GM18499 (cell line): Measurements from ENCODE around the gene ACTL7A.
"Not testable (repeated sequence)": the region's sequence is repeated elsewhere in the genome, so short reads cannot be mapped to it uniquely, and the experiment has no call there.

Experiments used
- ATAC-seq: cut with Tn5 transposase; IDR thresholded peaks from one replicate; pipeline ENCODE4 v1.9.1; 2021; ENCODE audit warnings: moderate number of reproducible peaks; ENCODE audit not compliant: insufficient read depth, unreplicated experiment

Gene ACTL7A

DNA sequence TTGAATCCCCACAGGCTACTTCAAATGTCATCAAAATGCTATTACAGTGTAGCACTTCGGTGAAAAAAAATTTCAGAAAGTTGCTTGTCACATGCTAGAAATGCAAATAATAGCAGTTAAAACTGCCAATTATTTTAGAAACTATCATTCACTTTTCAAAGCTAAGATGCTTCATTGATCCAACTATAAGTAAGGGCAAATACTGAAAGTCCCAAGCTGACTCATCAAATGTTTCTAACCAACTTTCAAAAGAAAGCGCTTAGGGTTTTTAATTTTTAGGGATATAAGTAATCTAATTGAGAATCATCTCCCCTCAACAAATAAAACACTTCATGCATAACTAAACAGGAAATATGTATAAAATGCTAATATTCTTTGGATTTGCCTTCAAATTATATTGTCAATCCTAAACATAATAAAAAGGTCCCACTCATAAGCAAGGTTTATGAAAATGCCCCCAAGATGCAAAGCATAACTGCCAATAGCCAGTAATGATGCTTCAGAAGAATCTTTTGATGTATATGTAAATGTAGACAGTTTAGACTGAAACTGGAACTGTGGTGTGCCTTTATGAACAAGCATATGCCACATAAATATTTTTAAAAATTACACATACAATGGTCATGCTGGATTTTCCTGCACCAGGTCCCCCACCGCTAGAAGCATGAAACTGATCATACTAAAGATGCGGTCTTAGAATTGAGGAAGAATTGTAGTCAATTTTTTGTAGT lies 12.2 kb downstream of the ACTL7A start:
- ATAC-seq = no peak

DNA sequence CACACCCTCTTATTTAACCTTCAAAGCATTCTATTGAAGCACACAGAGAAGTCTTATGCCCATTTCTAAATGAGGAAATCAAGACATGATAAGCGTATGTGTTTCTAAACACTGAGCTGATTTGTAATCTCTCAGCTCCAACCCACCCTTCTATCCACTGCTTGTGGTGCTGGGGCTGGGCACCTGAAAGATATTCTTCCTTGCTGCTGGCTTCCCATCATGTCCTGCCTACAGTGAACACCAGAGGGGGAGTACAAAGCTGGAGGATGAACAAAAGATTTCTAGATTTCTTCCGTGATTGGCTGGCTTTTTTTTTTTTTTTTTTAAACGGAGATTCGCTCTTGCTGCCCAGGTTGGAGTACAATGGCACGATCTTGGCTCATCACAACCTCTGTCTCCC lies 14.4 kb downstream of the ACTL7A start:
- no peak for ATAC-seq

GRCh38 chr9:108877524-108877923 lies 15.5 kb downstream of the ACTL7A start:
- ATAC-seq = no peak

- no peak for ATAC-seq
These were observed 18.8 kb downstream of the ACTL7A start for GRCh38 chr9:108880738-108881316.

DNA sequence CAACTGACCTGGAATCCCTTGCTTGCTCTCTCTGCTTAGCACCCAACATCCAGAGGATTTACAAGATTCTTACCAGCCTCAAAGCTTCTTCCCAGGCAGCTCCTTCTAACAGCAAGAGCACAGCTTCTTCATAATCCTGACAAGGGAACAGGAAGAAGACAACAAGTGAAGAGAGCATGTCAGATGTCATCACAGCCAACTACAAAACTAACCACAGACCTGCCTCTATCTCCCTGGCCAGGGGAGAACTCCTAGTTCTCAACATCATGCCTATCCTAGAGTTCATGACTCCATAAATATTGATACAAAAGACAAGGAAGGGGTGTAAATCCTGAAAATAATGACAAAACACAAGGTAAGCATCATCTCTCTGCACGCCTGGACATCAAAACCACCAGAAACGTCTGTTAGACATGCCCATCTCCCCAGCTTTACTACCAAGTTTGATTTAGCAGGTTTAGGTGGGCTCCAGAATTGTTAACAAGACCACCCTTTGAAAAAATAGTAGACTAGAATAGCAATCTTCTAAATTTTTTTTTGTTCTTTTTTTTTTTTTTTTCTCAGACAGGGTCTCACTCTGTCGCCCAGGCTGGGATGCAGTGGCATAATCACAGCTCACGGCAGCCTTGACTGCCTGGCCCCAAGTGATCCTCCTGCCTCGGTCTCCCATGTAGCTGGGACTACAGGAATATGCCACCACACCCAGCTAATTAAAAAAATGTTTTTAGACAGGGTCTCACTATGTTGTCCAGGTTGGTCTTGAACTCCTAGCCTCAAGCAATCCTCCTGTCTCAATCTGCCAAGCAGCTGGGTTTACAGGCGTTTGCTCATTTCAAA lies 20.2 kb downstream of the ACTL7A start:
- ATAC-seq = no peak

DNA sequence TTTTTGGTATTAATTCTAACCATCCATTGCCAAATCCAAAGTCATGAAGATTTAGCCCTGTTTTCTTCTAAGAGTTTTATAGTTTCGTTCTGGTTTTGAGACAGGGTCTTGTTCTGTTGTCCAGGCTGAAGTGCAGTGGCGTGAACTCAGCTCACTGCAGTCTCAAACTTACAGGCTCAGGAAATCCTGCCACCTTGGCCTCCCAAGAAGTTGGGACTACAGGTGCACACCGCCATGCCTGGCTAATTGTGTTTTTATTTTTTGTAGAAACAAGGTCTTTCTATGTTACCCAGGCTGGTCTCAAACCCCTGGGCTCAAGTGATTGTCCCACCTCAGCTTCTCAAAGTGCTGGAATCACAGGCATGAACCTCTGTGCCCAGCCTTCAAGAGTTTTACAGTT lies 21.0 kb downstream of the ACTL7A start:
- no peak for ATAC-seq

DNA sequence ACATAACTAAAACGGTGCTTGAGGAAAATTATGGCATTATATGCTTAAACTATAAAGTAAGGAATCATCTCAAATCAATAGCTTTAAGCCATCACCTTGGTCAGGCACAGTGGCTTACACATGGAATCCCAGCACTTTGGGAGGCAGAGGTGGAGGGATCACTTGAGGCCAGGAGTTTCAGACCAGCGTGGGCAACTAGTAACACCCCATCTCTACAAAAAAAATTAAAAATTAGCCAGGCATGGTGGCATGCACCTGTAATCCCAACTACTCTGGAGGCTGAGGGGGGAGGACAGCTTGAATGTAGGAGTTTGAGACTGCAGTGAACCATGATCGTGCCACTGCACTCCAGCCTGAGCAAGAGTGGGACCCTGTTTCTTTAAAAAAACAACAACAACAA lies 22.6 kb downstream of the ACTL7A start:
- no peak for ATAC-seq

DNA sequence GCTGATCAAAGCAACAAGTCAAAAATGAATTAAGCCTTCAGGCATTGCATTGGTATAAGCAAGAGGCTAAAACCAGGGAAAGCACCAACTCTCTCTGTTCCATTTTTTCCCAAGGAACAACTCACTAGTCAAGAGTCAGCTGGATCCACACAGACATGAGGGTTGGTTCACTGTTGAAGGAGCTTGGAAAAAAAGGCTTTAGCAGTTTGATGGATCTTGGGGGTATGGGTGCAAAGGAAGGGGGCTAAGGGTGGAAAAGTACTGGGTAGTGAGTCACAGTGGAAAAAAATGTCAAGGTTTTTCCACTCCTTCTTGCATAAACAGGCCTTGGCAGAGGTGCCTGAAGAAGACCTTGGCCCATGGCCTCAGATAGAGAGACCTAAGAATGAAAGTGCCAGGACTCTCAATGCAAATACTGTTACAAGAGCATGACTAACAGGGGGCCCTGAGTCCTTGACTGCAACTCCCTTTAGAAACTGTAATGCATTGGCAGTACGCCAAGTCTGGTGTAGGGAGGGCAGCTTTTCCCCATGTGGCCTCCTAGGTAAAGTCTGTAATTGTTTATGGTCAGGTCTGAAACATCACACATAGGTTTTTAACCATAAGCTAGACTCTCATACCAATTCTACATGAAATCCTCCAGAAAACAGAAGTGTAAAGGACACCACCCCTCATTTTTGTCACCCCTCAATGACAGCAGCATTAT lies 23.7 kb downstream of the ACTL7A start:
- ATAC-seq = peak; percentile 97

DNA sequence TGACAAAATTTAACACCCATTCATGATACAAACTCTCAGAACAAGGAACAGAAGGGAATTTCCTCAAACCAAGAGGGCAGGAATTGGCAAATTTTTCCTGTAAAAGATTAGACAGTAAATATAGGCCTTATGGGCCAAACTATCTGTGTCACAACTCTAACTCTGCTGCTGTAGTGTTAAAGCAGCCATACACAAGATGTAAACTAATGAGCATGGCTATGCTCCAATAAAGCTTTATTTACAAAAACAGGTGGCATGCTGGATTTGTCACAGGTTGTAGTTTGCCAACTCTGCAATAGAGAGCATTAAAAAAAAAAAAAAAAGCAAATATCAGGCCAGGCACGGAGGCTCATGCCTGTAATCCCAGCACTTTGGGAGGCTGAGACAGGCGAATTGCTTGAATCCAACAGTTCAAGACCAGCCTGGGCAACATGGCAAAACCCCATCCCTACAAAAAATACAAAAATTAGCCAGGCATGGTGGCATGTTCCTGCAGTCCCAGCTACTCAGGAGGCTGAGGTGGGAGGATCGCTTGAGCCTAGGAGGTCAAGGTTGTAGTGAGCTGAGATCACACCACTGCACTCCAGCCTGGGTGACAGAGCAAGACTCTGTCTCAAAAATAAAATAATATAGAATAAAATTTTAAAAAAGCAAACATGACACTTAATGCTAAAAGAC lies 24.7 kb downstream of the ACTL7A start:
- ATAC-seq = not testable (repeated sequence)

DNA sequence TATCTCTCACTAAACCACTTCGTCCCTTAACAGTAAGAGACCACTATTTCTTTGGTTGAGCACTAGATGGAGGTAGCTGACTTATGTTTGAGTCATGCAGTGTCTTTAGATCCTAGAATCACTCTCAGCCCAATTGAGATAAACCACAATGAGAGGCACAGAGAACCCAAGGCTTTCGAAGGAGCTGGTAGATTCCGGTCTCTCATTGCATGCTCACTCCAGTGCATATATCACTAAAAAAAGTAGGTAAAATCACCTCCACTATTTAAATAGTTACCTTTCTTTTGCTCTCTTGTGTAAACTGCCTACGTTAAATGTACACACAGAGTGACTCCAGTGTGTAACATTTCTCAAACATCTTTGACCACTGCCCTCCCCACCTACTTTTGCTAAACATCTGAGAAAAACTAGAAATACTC lies 27.6 kb downstream of the ACTL7A start:
- no peak for ATAC-seq

DNA sequence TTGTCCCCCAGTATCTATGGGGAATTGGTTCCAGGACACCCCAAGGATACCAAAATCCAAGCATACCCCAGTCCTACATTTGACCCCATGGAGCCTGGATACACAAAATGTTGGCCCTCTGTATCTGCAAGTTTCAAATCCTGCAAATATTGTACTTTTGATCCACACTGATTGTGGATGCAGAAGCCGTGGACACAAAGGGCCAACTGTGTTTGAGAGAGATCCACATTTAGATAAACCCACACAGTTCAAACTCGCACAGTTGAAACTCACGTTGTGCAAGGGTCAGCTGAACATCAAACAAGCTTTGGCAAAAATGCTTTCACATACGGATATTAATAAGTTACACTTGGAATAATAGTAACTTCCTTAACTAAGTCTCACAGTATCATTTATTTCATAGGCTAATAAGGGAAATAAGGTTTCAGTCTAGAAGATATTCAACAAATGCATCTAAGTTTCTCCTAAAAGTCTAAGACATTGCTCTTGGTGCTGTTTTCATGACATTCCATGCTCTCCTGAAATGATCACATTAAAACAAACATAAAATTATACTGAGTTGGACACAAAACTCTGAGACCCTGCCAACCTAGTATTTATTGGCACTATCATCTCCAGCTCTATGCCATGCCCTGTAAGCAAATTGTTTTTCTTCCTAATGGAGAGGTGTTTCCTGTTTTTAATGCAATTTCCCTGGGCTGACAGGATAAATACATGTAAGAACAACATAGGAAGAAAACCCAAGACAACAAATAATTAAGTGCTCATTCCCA lies 32.3 kb downstream of the ACTL7A start:
- no peak for ATAC-seq

DNA sequence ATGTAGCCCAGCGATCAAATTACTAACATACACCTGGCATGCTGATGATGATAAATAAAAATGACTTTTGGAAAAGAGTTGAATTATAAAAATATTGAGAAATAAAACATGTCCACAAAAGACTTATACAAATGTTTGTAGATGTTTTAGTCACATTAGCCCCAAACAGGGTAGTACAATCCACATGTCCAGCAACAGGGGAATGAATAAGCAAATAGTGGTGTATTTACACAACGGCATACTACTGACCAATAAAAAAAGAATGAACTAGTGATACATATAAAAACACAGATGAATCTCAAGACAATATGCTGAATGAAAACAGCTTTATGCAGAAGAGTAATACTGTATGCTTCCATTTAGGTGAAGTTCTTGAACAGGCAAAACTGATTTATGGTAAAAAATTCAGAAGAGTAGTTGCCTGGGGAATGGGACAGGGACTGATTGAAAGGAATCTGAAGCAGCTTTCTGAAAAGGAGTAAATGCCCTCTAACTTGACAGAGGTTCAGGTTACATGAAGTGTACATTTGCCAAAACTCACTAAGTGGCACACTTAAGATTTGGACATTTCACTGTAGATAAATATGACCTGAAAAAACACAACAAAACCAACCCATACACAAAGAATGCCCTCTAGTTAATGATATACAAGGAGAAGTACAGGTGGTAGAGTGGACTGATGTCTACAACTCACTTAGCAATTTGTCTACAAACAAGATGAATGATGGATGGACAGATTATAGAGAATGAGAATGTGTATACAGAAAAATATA lies 35.4 kb downstream of the ACTL7A start:
- ATAC-seq = no peak

- not testable (repeated sequence) for ATAC-seq
These were observed 37.1 kb downstream of the ACTL7A start for GRCh38 chr9:108899023-108899695.

GRCh38 chr9:108900176-108900575 lies 38.1 kb downstream of the ACTL7A start:
- ATAC-seq = no peak

DNA sequence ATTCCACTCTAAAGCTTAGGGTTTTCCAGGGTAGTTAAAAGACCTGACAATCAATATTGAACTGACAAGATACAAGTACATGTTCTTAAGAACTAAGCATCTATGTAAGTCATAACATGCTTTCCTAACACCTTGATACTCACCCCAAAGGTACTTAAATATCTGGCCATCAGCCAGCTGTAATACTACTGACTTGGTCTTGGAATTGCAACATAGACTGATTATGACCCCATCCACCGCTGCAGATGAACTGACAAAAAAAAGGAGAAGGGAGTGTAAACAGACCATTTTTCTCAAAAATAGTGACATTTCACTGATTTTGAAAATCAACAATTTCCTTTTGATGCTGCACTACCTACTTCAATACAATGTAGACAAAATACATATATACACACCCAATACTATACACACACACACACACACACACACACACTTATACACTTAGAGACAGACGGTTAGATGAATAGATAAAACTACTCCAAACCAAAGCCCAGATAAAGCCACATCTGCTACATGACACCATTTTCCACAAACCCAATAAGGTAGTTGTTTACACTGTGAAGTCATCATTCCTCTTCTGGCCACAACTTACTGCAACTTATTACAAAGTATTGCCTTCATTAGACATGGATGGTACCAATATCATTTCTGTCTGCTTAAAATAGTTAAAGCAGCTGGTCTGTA lies 41.5 kb downstream of the ACTL7A start:
- no peak for ATAC-seq

- ATAC-seq = no peak
These were observed 42.1 kb downstream of the ACTL7A start for GRCh38 chr9:108904161-108904560.

- no peak for ATAC-seq
These were observed 43.4 kb downstream of the ACTL7A start for GRCh38 chr9:108905494-108905893.

DNA sequence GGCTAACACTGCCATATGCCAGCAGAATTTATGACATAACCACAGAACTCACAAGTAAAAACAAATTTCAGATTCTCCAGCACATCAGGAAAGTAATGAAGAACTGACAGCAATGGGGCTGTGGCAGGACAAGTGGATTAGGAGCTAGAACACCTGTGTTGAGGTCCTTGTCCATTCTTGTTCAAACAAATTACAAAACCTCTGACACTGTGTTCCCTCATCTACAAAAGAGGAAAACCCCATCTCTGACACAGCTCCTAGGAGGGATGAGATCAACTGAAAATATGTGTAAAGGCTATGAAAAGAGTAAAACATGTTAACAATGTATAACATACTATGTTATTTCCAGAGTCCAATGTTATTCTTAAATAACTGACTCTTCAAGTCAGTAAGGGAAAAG lies 48.3 kb downstream of the ACTL7A start:
- no peak for ATAC-seq
